HG02763 (cell line): ENCODE data around the gene KLF4.

ENCODE experiments used
- ATAC-seq: cut with Tn5 transposase; IDR thresholded peaks from one replicate; pipeline ENCODE4 v1.9.1; 2021; ENCODE audit warnings: mild to moderate bottlenecking, moderate library complexity; ENCODE audit not compliant: unreplicated experiment

The KLF4 gene

DNA sequence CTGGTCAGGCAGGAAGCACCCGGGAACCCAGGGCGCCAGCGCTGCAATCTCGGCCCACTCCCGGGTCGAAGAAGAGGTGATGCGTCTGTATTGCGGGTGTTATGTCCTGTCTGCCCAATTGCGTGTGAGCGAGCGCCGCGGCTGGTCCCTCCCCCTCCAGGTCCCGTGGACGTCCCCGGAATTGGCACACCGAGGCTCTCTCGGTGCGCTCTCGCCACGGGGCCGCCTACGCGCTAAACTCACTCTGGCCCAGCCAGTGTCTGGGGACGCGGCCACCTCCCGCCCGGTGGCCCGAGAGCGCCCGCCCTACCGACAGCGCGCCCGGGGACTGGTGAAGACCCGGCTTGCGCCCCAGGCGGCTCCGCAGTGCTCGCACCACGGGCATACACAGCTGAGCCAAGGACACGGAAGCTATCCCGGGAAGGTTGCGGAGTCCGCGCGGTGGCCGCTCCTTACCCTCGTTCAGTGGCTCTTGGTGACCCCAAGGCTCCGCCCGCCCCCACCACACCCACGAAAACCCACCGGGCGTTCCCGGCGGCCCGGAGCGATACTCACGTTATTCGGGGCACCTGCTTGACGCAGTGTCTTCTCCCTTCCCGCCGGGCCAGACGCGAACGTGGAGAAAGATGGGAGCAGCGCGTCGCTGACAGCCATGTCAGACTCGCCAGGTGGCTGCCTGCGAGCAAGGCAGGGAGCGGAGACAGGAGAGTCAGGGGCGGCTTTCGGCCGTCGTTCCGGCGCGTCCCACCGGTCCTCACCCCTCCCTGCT is 1.0 kb downstream of the KLF4 start:
- ATAC-seq = no peak

DNA sequence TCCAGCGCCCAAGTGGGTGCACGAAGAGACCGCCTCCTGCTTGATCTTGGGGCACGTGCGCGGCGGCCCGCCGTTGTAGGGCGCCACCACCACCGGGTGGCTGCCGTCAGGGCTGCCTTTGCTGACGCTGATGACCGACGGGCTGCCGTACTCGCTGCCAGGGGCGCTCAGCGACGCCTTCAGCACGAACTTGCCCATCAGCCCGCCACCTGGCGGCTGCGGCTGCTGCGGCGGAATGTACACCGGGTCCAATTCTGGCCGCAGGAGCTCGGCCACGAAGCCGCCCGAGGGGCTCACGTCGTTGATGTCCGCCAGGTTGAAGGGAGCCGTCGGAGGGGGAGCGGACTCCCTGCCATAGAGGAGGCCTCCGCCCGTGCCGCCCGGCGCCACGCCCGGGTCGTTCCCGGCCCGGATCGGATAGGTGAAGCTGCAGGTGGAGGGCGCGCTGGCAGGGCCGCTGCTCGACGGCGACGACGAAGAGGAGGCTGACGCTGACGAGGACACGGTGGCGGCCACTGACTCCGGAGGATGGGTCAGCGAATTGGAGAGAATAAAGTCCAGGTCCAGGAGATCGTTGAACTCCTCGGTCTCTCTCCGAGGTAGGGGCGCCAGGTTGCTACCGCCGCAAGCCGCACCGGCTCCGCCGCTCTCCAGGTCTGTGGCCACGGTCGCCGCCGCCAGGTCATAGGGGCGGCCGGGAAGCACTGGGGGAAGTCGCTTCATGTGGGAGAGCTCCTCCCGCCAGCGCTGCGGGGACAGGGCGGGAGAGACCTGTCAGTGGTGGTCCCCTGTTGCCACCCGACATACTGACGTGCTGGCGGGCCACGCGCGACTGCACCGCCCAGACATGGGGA is 1.8 kb downstream of the KLF4 start:
- no peak for ATAC-seq

DNA sequence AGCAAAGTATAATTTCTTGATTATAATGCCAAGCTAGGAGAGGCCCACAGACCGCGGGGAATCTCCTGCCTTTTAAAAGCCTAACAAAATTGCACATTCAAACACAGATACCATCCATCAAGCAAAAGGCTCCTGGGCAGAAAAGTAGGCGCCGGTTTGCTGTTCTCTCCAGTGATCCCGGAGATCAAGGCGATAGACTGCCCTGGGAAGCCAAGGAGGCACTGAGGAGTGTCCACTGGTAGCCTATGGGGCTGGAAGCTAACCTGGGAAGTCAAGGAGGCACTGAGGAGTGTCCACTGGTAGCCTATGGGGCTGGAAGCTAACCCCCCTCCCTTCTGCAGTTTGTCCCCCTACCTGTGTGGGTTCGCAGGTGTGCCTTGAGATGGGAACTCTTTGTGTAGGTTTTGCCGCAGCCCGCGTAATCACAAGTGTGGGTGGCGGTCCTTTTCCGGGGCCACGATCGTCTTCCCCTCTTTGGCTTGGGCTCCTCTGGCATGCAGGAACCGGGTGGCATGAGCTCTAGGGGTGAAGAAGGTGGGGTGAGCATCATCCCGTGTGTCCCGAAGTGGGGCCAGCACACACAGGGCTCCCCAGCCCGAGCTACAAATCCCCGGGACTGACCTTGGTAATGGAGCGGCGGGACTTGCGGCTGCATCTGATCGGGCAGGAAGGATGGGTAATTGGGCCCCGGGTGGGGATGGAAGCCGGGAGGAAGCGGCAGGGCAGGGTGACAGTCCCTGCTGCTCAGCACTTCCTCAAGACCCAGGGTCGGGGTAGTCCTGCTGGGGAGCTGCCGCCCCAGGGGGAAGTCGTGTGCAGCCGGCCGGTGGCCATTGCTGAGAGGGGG is 2.7 kb downstream of the KLF4 start:
- no peak for ATAC-seq

DNA sequence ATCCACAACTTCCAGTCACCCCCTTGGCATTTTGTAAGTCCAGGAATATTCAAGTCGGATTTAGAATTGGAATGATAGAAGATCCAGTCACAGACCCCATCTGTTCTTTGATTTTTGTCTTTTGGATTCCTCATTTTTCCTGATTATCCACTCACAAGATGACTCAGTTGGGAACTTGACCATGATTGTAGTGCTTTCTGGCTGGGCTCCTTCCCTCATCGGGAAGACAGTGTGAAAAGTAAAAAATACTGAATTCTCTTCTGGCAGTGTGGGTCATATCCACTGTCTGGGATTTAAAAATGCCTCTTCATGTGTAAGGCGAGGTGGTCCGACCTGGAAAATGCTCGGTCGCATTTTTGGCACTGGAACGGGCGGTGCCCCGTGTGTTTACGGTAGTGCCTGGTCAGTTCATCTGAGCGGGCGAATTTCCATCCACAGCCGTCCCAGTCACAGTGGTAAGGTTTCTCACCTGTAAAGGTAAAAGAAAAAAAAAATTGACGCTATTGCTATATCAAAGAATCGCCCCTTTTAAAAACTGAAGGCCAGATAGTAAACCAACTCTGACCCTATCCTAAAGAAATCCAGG is 4.0 kb downstream of the KLF4 start:
- ATAC-seq = no peak

DNA sequence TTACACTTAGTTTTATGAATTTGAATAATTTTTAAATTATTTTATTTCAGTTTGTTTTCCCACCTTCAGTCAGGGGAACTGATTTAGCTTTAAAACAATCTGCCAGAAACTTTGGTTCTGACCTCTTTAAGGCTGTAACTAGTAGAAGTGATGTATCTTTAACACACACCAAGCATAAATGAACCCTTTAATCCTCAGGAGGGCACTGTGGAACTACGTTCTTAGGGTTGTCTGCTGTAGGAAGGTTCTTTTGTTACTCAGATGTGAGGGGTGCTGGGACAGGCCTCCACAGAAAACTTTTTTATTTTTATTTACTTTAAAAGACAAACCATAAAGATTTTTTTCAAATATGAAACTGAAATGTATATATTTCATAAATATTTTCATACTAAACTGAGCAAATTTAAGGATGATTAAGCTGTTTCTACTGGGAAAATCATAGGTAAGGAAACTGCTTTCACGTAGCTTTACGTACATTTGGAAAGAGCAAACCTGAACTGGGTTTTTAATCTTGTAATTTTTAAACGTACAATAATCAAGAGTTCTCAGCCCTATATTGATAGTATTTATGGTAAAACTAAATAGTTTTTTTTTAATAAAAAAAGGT is 5.3 kb downstream of the KLF4 start:
- no peak for ATAC-seq

DNA sequence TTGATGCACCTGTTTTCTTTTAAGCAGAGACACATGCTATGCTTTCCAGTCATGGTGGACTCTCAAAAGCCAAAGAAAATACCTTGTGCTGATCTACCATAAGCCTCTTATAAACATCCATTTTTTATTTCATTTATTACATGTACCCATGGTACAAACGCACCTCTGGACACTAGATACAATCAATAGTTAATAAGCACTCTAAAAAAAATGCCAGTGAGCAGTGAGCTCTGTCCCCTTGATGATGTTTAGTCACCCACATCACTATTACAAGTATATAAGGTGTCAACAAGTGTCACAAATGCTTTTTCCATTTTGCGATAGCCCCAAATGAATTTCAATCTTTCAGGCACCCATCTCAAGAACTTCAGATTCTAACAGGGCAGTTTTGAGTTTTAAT is 5.9 kb downstream of the KLF4 start:
- no peak for ATAC-seq

DNA sequence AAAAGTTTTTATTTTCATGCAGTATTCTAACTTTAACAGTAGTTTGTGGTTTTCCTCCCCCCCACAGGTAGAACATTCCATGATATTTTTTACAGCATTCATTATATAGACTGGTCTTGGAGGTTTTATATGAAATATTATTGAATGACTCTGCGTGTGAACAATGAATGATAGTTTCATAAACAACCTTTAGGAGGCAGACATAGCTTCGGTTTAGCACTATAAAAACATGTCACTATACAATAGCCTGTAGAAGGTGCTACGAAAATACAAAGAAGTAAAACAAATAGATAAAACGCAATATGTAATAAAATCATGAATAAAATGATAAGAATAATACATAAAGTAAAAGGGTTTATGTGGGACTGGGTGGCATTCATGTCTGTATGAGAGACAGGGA is 8.5 kb downstream of the KLF4 start:
- no peak for ATAC-seq

DNA sequence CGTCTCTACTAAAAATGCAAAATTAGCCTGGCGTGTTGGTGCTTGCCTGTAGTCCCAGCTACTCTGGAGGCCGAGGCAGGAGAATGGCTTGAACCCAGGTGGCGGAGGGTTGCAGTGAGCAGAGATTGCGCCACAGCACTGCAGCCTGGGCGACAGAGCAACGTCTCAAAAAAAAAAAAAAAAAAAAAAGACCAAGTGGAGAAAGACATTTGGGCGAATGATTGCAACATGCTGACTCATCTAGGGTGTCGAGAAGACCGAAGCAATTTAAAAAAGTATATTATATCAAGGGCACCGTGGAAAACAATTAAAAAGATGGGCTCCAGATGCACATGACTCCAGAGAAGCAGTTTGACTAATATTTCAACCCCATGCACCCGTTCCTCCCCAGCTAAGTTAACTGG is 9.2 kb downstream of the KLF4 start:
- no peak for ATAC-seq

DNA sequence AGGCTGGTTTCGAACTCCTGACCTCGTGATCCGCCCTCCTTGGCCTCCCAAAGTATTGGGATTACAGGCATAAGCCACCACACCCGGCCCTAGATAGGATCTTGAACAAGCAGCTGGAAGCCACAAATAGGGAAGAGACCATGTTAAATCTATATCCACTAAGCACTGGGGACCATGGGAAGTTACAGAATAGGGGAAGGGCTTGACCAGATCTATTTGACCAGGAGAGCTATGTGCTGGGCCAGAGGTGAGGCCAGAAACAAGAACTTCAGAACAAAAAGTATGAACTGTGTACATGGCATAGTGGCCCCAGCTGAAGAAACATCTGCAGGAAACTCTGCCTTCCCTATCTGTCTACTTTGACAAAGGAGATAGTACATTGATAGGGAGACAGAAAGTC is 10.8 kb downstream of the KLF4 start:
- ATAC-seq = no peak

DNA sequence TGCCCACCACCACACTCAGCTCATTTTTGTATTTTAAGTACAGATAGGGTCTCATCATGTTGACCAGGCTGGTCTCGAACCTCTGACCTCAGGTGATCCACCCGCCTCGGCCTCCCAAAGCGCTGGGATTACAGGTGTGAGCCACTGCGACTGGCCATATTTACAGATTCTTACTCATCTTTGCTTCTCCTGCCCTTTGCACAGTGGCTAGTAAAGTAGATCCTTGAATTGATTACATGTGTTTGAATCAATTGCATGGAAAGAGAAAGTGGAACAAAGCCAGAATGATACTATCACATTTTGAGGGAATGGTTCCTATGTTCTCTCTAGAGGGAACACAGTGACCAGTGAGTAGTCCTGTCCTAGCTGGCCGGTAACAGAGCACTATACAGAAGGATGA is 15.4 kb downstream of the KLF4 start:
- no peak for ATAC-seq

DNA sequence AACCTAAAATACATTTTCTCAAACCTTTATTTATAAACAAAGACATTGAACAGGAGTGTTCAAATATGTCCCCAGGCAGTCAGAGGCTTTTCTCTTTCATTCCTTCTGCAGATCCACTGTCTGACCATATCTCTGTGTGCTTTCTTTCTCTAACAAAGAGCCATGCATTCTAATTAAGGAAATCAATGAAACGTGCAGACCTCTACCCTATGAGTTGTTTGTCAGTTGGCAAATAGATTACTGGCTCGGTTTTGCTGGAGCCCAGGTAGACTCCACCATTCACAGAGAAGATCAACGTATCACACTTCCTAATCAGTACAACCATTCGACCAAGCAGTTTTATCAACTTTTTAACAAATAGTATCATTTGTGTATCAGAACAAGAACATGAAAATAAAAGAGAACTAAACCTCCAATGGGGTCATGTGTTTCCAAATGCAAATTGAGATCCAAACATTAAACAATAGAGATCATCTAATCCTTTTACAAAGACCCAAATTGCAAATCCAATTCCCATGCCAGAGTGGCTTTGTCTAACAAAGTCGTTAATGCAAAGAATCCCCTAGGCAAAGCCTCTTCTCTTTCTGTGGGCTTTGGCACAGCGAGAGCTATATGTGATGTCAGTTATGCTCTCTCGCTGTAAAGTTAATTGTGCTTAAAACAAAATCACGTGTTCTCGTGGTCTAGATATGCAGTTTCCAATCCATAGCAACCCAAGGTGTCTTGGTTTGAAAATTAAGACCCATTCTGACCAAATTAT is 16.8 kb downstream of the KLF4 start:
- no peak for ATAC-seq

DNA sequence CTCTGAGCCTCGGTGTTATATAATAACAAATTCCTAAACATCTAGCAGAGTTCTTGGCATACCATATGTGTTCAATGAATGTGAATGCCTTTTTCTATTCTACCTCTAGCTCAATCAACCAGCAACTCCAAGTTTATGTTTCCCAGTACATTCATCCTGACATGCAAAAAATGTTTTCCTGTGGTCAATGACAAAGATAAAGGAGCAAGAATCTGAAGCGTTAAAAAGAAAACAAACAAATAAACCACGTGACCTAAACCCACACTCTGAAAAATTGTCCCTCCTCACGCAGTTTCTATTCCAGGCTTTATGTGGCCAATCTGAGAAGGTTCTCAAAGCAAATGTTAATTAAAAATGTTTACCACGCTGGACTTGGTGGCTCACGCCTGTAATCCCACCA is 18.0 kb downstream of the KLF4 start:
- no peak for ATAC-seq

DNA sequence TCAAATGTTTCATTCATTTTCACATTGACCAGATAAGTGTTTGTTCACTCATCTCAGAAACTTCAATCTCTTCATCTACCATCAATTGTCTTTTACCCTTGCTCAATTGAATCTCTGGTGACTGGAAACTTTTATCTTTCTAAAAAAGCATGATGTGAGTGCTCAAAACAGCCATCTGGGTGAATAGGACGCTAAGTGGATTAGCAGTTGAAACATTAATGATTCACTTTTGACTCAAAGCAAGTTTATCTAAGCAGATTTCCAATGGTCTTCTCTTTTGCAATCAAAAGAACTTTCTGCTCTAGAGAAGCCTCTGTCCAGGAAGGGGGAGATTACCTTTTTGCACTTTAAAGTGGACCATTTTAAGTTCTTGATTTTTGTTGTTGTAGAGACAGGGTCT is 22.2 kb downstream of the KLF4 start:
- no peak for ATAC-seq

DNA sequence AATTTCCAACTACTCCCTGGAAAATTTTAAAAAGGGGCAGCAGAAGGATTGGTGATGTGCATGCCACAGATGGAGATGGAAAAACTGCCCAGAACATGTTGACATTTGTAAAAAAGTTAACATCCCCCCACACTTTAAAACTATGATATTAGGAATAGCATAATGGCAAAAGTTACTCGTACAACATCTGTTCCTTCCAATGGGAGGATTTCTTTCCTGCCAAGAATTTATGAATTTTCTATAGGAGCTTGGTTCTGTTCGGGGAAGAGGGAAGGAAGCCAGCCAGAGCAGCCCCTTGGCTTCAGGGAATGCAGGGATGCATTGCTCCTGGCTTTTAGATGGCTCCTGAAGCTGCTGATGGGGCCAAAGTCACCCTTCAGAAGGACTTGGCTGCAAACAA is 22.7 kb downstream of the KLF4 start:
- no peak for ATAC-seq

DNA sequence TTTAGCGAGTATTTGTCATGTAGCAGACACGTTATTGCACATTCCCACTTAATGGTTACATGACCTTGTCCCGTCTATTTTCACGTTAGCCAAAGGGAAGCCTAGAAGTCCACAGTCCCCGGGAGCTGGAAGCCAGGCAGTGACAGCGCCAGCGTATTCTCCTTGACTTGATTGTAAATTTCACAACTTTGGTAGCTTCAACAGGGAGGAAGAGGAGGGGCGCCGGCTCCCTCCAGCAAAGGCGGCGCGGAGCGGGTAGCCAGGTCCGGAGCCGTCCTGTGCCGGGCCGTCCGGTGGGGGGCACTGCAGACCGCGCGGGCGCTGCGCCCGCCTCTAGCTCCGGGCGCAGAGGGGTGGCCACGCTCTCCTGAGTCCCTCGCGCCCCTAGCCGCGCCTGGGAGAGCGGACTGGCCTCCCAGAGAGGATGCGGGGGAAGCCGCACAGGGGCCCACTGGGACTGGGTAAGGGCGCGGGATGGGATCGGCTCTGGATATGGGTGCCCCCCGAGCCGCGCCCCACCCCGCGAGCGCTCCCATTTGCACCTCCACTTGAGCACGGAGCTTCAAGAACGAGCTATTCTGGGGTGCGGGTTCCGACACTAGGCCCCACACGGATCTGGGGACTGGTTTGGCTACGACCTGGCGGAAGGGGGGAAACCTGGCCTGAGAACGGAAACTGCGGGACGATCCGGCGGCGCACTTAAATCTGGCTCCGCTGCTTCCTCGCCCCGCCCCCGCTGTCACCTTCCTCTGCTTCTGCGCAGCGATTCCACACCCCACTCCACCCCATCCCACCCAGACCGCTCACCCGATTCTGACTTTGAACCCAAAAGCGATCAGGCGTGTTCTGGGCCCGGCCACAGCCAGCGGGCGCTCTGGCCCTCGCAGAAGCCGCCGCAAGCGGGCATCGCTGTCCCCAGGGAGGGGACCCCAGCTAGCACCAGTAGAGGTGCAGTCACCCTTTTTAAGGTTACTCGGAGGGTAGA is 23.8 kb downstream of the KLF4 start:
- peak; percentile 61 for ATAC-seq

DNA sequence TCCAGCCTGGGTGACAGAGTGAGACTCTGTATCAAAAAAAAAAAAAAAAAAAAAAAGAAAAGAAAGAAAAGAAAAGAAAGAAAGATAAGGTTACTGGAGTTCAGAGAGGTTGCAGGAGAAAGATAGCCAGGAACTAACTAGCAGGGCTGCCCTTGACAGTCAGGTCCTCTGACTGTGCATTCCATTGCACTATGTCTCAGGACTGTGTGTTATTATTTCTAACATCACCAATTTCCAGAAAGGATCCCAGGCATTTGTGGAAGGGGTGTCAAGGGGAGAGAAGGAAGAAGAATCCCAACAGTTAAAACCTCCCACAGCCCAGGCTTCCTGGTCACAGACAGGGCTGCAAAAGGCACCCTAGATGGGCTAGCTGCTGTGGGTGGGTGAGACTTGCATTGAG is 25.1 kb downstream of the KLF4 start:
- ATAC-seq = no peak

DNA sequence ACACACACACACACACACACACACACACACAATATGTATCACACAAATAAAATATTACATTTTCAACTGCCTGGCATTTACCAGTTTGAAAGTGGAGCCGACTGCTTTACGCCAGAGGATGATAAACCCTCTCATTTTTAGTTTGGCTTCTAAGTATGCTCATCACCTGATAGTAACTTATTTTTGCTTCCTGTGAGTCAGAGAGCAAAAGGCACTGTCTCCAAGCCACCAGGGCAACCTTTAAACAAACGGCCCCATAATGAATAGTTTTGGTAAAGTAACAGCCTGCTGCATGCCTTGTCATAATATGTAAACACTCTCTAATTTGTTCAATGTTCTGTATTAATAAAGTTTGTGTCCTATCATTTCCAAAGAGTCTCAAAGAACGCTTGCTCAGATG is 26.9 kb downstream of the KLF4 start:
- no peak for ATAC-seq

DNA sequence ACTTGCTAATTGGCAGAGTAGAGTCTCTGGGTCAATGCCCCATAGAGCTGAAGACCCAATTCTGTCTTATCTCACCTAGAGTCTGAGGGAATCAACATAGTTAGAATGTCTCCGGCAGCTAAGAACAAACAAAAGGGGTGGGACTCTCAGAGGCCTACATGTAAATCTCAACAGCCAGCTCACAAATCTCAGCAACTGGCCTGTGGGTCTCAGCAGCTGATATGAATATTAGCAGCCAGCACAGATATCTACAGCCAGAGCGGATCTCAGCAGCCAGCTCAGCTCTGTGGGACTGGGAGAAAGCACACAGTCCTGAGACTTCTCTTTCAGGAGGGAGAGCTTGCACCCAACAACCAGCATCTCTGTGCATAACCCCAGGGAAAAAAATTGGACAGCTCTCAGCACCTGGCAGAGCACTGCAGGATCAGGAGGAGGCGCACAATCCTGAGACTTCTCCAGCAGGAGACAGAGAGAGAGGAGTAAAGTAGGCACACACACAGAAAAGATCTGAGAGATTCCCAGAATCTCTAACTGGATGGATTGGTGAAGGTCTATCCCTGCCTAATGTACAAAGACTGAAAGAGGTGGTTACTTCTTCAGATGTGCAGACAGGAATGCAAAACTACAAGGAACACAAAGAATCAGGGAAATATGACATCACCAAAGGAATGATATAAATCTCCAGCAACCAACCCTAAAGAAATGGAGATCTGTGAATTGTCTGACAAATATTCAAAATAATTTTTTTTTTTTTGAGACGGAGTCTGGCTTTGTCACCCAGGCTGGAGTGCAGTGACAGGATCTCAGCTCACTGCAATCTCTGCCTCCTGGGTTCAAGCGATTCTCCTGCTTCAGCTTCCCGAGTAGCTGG is 29.2 kb downstream of the KLF4 start:
- ATAC-seq = no peak
